Ramos (cell line): ENCODE measurements around the gene ITGAL.
"Not testable (repeated sequence)": the region's sequence is repeated elsewhere in the genome, so short reads cannot be mapped to it uniquely, and the experiment has no call there.

Experiments used
- in situ Hi-C: fragments of 300-500 bp; cut with MboI; formaldehyde crosslinking; loops from one replicate; pipeline ENCODE4 v1.14.3; 2022; ENCODE audit warnings: low sequenced_read_pairs; ENCODE audit not compliant: unreplicated experiment

ITGAL gene

GRCh38 chr16:30457256-30457655 is 15.3 kb upstream of the ITGAL start:
- in situ Hi-C loops = no loop called here

DNA sequence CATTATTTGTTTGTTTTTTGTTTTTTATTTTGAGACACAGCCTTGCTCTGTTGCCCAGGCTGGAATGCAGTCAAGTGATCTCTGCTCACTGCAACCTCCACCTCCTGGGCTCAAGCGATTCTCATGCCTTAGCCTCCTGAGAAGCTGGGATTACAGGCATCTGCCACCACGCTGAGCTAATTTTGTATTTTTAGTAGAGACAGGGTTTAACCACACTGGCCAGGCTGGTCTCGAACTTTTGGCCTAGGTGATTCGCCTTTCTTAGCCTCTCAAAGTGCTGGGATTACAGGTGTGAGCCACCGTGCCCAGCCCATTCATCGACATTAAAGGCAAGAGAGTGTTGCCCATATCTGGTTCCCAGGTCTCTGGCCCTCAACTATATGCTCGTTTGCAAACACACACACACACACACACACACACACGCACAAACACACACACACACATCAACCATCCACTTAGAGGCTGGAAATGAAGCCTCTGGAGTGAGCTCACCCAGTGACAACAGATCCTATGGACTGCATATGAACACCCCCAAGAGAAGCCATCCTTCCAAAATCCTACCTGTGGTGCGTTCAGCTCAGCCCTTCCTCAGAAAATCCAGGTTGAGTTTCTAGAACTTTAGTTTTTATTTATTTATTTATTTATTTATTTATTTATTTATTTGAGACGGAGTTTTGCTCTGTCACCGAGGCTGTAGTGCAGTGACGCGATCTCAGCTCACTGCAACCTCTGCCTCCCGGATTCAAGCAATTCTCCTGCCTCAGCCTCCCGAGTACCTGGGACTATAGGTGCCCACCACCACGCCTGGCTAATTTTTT is 14.6 kb upstream of the ITGAL start:
- in situ Hi-C loops = no loop called here

DNA sequence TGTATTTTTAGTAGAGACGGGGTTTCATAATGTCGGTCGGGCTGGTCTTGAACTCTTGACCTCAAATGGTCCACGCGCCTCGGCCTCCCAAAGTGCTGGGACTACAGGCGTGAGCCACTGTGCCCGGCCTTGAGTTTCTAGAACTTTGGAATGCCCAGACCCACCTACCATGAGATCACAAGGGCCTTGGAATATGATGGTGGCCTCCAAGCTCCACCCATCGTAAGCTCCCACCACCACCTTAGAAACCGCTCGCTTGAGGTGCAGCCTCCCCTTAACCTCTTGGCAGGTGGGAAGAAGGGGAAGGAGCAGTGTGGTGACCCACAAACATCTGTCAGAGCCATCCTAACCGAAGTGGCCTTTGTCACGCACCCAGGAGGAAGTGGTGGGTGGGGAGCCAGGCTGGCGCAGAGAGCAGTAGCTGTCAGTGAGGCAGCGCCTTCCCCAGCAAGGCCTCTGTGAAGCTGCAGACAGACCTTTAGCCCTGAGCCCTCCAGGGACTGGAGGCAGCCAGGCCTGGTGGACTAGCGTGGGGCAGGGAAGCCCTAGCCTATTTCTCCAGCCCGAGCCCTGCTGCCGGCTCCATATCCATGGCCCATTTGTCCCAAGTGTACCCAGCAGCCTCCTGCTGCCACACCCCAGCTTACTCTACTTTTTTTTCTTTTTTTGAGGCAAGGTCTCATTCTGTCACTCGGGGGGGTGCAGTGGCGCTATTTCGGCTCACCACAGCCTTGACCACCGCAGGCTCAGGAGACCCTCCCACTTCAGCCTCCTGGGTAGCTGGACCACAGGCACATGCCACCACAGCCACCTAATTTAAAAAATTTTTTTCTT is 13.8 kb upstream of the ITGAL start:
- in situ Hi-C loops = no loop called here

- in situ Hi-C loops = no loop called here
These were observed 13.1 kb upstream of the ITGAL start for GRCh38 chr16:30459456-30459855.

DNA sequence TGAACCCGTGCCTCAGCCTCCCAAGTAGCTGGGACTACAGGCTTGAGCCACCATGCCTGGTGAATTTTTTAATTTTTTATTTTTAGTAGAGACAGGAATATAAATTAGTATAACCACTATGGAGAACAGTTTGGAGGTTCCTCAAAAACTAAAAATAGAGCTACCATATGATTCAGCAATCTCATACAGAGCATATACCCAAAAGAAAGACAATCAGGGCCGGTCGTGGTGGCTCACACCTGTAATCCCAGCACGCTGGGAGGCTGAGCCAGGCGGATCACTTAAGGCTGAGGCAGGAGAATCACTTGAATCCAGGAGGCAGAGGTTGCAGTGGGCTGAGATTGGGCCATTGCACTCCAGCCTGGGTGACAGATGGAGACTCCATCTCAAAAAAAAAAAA is 11.1 kb upstream of the ITGAL start:
- in situ Hi-C loops = not testable (repeated sequence)

- in situ Hi-C loops = no loop called here
These were observed 8.5 kb upstream of the ITGAL start for GRCh38 chr16:30464078-30464477.

GRCh38 chr16:30470170-30470512 is 2.4 kb upstream of the ITGAL start:
- in situ Hi-C loops = no loop called here

DNA sequence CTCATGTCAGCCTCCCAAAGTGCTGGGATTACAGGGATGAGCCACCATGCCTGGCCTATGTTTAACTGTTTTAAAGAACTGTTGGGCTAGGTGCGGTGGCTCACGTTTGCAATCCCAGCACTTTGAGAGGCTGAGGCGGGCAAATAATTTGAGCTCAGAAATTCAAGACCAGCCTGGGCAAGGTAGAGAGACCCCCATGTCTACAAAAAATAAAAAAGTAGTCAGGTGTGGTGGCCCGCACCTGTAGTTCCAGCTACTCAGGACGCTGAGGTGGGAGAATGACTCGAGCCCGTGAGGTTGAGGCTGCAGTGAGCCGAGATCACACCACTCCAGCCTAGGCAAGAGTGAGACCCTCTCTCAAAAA is 1.9 kb upstream of the ITGAL start:
- in situ Hi-C loops = no loop called here

DNA sequence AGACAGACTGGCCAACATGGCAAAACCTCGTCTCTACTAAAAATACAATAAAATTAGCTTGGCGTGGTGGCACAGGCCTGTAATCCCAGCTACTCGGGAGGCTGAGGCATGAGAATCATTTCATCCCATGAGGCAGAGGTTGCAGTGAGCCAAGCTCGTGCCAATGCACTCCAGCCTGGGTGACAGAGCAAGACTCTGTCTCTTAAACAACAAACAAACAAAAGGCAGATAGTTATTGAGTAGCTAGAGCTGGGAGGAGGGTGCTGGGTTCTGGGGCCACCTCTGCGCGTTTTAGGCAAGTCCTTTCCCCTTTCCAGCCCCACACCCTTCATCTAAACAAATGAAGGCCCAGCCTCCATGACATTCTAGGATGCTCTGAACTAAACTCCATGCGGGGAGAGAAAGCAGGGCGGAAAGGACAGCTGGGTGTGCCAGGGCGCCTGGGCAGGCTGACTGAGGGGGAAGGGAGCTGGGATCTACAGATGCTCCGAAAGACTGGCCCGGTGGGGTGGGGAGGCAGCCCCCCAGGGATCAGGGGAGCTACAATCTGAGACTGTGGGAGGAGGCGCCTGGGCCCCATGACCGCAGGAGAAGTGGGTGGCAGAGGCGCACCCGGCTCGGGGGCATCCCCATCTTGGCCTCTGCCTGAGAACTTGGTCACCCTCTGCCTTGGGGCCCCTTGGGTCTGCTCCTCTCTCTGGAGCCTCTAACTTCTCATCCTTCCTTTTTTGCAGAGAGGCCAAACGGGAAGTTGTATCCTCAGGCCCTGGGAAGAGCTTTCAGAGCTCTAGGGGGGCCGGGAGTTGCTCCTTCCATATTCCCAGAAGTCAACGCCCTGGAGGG is 910 bp downstream of the ITGAL start:
- in situ Hi-C loops = no loop called here

- in situ Hi-C loops = no loop called here
These were observed 1.5 kb downstream of the ITGAL start for GRCh38 chr16:30474074-30474452.

GRCh38 chr16:30474684-30475083 is 2.1 kb downstream of the ITGAL start:
- in situ Hi-C loops = no loop called here

DNA sequence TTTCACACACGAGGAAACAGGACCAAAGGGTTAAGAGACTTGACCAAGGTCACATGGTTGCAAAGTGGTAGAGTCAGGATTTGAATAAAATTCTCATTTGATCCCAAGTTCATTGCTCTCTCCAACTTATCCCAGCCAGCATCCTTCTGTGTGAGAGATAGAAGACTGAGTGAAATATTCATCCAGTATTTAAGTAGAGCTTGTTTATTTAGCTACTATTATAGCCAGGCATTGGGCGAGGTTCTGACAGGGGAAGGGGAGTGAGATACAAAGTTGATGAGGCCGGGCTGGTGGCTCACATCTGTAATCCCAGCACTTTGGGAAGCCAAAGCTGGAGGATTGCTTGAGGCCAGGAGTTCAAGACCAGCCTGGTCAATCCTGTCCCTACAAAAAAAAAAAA is 4.4 kb downstream of the ITGAL start:
- in situ Hi-C loops = no loop called here

- in situ Hi-C loops = not testable (repeated sequence)
These were observed 5.2 kb downstream of the ITGAL start for GRCh38 chr16:30477773-30478172.

- in situ Hi-C loops = no loop called here
These were observed 6.4 kb downstream of the ITGAL start for GRCh38 chr16:30478766-30479478.

GRCh38 chr16:30481381-30481780 is 8.8 kb downstream of the ITGAL start:
- in situ Hi-C loops = no loop called here

DNA sequence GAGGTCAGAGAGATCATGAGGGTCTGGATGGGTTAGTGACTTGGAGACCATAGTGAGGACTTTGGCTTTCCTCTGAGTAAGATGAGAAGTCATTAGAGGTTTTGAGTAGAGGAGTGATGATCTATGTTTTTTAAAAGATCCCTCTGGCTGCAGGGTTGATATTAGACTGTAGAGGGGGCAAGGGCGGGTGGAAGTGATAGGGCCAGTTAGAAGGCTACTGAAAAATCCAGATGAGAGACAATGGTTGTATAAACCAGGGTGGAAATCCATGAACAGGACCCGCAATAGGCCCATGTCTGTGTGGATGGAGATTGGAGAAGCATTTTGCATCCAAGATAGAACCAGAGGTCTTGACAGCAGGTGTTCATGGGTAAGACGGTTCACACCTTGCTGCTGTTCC is 9.8 kb downstream of the ITGAL start:
- in situ Hi-C loops = no loop called here

- in situ Hi-C loops = no loop called here
These were observed 12.3 kb downstream of the ITGAL start for GRCh38 chr16:30484887-30485286.

- in situ Hi-C loops = no loop called here
These were observed 13.4 kb downstream of the ITGAL start for GRCh38 chr16:30485818-30486436.

- in situ Hi-C loops = no loop called here
These were observed 16.4 kb downstream of the ITGAL start for GRCh38 chr16:30488764-30489605.
